Measurements from ENCODE around the gene CTSV.
"Not testable (repeated sequence)": the region's sequence is repeated elsewhere in the genome, so short reads cannot be mapped to it uniquely, and the experiment has no call there.

Gene CTSV

DNA sequence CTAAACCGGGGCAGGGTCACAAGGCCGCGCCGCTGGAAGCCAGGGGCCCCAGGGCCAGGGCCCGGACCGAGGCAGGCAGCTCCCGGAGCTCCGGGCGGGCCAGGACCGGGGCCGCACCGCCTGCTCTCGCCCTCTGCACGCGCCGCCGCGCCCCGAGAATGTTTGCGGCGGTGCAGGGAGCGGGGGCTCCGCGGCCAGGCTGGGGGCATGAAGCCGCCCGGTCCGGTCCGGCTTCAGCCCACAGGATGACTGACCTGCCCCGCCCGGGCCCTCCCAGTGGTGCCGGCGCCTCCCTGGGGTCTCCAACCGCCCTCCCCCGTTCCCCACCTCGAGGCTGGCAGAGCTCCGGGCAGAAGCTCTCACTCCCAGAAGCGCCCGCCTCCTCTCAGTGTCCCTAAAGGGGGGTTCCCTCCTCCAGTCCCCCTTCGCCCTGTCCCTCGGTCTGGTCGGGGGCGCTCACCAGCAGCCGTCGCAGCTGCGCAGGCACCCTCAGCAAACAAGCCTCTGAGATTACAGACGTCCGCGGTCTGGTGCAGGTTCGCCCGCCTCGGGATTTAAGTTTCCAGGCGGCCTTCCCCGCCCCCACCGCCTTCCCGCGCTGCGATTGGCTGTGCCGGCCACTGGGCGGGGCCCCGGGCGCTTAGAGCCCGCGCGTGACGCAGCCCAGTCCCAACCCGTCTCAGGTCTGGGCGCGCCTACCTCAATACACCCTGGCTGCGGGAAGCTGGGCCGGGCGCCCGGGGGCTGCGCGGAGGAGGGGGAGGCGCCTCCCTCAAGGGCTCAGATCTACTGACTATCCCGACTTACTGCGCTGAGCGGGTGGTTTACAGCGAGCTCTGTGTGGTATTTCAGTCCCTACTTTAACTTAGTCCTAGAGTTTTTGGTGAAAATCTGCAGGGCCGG is at the start of gene CTSV:
Gene CTSV, minus strand, starts transcription at position 532 of the 903 bp plus-strand sequence. CDS start 1,099 bp downstream, outside the sequence.
- DNase-seq (ENCODE audit: low read depth), result peak; percentile 47

DNA sequence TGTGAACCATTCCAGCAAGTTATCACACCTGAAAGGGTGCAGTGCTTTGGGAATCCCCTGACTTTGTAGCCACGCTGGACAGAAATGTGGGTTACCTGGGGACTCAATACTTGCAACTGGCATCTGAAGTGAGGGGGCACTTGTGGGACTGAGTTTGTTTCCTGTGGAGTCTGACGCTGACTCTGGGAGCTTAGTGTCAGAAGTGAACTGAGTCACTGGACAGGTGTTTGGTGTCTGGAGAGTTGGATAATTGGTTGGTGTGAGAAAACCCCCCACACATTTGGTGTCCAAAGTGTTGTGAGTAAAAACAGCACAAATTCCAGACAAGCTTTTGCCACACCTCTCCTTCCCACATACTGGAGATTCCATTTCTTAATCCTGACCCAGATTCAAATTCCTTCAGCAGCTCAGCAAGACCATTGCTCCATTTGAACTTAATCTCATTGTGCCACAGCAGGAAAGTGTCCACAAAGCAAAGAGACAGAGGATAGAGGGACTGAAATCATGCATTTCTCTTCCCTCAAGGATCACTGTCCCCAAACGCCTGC is 48.8 kb upstream of the CTSV start:
- not testable (repeated sequence) for DNase-seq (ENCODE audit: low read depth)

DNA sequence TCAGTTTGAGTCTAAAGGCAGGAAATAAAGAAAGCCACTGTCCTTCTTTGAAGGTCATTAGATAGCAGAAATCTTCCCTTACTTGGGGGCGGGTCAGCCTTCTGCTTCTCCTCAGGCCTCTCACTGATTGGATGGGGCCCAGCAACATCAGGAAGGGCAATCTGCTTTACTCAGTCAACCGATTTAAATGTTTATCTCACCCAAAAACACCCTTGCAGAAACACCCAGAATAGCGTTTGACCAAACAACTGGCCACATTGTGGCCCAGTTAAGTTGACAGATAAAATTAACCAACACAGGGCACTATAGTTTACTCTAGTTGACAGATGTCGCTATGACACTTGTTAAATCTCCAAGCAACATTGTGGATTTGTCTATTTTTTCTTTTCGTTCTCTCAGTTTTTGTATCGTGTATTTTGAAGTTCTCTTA is 45.6 kb upstream of the CTSV start:
- DNase-seq (ENCODE audit: low read depth), result not testable (repeated sequence)

DNA sequence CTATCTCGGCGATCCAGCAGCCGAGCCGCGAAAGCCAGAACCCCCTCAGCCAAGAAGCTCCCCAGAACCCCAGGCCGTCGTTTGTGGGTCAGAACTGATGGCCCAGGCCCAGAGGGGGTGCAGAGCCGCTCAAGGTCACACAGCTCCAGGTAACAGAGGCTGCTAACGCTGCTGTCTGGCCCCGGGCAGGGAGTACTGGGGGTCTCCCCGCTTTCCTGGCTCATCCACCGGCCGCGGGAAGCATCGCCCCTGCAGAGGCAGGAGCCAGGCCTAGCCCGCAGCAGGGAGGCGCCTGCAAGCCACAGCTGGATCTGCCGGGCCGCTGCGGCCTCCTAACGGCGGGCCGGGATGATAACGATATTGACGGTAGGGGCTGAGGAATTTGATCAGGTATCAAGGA is 39.4 kb upstream of the CTSV start:
- no peak for DNase-seq (ENCODE audit: low read depth)

DNA sequence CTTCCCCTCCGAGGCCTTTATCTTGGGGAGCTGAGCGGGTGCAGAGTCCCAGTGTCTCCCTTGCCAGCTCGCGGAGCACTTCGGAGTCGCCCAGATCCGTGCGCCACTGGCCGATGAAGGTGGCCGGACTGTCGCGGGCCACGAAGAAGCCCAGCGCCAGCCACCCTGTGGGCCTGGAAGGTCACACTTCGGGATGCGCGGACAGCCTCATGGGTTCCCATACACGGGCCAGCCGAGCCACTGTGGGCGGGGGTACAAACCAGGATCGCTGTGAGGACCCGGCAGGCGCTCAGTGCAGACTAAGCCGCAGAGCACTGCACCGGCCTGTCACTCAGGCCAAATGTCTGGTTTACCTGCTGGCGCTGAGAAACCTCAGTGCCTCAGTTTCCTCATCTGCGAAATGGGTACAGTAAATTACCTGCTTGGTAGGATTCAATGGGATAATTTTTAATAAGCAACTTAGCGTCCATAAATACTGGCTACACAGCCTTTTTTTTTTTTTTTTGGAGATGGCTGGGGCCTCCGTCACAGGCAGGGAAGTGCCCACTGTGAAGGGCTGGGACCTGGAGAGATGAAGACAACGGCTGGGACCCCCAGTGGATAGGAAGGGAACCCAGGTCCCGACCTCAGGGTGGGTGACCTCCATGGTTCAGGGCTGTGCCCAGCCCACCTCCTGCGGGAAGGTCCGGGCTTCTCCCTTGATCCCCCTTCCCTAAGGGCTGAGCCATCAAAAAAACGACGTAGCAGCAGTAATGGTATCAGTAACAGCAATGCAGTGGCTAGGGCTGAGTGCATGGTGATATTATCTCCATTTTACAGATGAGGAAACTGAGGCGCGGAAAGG is 38.7 kb upstream of the CTSV start:
- no peak for DNase-seq (ENCODE audit: low read depth)

DNA sequence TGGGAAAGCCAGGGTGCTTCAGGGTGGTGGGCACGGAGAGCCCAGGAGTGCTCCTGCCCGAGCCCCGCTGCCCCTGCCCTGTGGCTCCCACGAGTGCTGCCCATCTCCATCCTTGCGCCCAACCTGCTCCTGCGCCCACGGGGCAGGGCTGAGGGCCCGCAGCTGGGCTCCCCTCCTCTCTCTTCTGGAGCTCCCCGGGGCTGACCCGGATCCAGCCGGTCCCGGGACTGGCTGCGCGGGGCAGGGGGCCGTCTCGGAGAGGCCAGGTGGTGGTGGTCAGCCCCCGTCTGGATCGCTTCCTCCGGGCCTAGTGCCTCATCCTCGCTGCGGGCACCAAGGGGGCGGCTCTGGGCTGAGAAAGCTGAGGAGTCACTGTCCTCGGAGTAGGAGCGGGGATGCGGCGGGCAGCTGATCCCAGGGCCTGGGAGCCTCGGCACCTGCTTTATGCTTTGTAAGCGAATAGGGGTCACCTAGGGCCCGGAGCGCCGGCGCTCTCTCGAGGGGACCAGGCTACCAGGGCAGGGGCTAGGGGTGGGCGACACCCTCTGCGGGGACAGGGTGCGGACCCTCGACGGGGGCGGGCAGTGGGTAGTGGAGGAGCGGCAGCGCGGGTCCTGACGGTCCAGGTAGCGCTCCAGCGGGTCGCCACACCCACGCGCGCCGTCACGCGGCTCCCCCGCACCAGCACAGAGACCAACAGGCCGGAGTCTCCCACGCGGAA is 37.9 kb upstream of the CTSV start:
- not testable (repeated sequence) for DNase-seq (ENCODE audit: low read depth)

DNA sequence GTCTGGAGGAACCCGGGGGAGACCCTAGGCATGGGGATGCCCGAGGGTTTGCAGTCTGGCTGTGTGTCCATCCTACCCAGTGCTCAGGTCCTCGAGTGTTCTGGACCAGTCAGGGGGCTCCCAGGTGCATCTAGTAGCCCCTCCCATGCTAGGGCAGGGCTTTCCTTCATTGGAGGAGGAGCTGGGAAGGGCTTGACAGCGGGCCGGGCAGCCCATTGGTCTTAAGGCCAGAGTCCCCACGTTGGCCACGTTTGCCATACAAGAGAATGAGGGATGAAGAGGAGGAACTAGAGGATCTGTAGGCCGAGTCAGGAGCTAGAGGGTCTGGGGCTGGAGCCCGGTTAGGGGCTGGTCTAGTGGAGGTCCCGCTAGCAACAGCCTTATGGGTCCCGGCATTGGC is 37.3 kb upstream of the CTSV start:
- DNase-seq (ENCODE audit: low read depth), result no peak

DNA sequence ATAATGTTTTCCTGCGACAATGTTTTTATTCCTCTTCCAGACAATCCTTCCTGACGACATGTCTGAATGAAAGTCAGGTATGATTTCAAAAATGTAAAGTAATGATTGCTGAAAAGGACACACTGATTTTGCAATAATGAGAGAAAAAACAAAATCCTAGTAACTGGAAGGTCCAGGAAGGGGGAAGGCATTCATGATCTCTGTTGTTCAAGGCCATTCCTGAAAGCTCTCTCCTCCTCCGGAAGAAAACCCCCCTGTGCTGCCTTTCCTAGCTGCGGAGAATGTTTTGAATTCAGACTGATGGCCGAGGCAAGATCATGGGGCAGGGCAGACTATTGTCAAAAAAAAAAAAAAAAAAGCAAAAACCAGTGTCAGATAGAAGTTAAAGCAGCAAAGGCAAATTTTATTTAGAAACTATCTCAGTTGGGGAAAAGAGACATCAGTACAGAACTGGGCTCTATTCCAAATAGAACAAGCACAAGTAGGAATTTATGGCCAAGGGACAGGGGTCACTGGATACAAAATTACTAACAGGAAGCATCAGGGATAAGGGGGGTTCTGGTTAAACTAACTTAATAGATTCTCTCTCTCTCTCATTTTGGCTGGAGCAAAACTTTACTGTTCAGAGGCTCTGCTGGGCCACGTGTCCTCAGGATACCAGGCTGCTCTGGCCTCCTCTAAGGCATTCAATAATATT is 36.5 kb upstream of the CTSV start:
- DNase-seq (ENCODE audit: low read depth), result no peak

DNA sequence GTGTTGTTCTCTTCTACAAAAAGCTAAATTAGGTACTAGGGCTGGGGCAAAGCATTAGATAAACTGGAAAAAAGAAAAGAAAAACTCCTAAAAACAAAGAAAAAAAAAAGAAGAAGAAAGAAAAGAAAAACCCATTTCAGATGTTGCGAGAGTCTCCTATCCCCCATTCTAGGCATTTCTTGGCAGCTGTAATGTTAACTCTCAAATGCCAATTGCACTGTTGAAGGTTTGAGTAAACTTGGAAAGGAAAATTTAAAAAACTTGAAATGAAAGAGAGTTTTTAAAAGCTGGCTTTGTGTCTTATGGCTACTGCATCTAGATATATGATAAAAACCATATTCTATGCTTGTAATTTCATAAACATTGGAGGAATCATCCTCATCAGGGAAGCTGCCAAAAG is 34.6 kb upstream of the CTSV start:
- no peak for DNase-seq (ENCODE audit: low read depth)

DNA sequence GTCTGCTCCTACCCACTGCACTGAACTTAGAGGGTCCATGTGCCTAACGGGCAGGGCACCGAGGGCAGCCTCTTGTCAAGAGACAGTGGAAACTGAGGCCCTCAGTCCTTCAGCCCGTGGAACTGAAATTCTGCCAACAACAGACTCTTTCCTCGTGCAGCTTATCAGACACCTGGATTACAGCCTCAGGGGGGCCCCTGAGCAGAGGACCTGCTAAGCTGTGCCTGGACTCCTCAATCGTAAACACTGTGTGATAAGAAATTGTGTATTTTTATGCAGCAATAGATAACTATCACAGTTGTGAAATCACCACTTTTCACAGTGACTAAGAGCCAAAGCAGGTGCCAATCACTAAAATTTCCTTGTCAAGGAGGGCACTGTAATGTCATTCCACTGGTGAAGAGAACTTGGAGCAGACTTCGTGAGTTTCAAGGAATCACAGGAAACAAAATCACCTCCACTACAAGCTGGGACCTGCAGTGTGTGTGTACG is 33.4 kb upstream of the CTSV start:
- no peak for DNase-seq (ENCODE audit: low read depth)

DNA sequence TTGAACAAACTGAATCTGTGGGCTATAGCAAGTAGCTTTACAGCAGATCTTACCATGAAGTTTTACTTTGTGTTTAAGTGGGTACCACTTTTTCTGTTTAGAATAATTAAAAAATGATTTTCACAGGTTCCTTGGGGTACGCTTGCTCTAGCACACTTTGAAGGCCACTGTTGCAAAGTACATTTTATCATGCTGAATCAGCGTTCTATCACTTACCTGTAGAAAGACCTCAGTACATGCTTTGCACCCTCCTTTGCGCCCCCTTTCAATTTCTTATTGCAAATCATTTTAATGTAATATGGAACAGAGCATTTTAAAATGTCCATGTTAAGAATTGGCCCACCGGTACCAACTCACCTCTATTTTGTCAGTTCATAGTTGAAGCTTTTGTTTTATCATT is 31.4 kb upstream of the CTSV start:
- DNase-seq (ENCODE audit: low read depth), result not testable (repeated sequence)

DNA sequence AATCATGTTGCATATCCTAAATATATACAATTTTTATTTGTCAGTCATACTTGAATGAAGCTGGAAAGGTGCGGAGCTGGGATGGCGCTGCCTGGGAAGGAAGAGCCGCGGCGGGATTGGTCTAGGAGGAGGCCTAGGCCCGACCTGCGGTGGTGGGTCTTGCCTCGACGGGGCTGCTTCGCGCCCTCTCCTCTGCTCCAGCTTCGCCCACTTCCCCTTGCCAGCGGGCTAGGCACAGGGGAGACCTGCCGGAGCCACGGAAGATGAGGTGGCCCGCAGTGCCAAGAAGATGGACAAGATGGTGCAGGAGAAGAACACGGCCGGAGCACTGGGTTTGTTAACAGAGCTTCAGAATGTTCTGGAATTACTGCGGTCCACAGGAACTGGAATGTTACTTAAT is 28.5 kb upstream of the CTSV start:
- no peak for DNase-seq (ENCODE audit: low read depth)

DNA sequence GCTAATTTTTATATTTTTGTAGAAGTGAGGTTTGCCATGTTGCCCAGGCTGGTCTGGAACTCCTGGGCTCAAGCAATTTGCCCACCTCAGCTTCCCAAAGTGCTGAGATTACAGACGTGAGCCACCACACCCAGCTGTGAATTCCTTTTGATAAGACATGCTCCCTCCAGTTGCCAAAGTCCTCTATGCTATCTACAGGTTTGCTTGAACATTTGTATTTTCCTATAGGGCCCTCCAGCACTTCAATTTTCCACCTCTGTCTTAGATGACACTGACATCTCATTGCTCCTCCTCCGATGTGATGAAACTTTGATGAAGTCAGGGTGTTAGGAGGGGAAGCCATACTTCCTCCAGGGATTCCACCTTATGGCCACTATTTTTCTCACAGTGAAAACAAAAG is 25.2 kb upstream of the CTSV start:
- no peak for DNase-seq (ENCODE audit: low read depth)

DNA sequence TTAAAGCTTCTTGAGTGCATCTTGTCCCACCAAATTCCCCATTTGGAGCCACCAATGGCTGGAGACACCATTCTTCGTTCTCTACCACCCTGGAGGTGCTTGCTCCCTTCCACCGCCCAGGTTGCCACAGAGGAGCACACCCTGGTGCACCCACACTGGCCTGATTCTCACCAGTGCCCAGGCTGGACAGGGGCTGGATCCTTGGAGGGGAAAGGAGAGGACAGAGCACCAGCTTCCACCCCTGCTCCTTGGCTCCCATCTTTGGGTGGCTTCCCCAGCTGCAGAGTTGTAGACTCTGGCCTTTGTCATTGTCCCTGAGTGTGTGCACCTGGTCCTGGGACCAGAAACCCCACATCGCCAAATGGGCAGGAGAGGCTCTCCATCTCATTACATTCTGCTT is 21.9 kb upstream of the CTSV start:
- DNase-seq (ENCODE audit: low read depth), result no peak

DNA sequence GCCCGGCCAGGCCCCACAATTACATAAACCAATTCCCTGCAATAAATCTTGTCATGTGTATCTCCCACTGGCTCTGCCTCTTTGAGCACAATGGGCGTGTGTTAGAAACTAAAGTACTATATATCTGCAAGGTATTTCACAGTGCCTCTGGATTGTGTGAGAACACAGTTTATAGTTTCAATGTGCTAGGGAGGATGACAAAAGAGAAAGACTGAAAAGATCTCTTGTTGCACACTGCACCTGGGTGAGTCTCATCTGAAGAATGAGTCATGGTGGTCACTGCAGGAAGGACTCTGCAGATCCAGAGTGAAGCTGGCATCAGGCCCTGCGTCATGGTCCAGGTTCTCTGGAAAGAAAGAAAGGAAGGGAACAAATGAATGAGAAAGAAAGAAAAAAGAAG is 20.7 kb upstream of the CTSV start:
- DNase-seq (ENCODE audit: low read depth), result no peak

DNA sequence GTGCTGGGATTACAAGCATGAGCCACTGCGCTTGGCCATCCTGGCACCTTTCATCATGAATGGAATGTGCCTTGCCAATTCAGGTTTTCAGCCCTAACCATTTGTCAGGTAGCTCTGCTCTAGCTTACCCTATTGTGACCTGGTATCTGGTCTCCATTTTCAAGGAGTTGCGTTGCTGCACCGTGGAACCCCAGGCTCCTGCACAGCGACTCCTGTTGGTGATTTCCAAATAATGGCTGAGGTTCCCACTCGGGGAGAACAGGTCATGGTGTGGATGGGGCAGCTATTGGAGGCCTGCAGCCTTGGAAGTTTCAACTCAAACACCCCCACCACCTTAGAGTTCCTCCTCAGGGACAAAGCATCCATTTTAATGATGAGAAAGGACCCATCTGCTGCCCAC is 18.7 kb upstream of the CTSV start:
- DNase-seq (ENCODE audit: low read depth), result no peak

DNA sequence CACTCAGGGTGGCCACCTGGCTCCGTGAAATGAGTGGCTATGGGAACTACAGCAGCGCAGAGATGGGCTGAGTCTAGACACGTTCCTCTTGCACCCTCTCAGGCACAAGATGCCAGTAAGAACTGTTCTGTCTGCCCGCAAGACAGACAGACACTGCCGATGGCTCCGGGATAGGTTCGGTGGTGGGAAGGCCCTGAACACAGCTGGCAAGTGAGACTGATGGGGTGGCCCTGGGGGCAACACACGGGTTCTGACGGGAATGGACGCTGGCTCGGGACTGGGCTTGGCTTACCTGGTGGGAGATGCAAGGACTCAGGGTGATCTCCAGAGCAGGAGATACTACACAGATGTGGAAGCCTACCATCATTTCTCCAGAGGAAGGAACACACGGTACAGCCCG is 16.9 kb upstream of the CTSV start:
- DNase-seq (ENCODE audit: low read depth), result not testable (repeated sequence)

DNA sequence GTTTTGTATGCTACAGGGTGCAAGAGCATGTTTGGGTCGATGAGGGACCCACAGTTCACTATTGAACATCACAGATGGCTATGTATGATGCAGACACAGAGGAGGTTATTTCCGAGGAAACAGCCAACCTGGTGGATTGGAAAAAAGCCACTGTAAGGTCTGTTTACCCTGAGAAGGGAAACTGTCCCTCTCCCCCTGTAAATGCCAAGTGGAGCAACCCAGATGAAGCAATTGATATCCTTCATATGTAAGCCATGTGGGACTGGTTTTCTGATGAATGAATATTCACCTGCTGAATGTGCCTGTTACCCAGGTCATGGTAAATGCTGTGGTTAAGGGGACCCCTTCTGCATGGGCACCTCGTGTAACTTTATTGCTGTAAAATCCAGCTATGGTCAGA is 14.8 kb upstream of the CTSV start:
- no peak for DNase-seq (ENCODE audit: low read depth)

DNA sequence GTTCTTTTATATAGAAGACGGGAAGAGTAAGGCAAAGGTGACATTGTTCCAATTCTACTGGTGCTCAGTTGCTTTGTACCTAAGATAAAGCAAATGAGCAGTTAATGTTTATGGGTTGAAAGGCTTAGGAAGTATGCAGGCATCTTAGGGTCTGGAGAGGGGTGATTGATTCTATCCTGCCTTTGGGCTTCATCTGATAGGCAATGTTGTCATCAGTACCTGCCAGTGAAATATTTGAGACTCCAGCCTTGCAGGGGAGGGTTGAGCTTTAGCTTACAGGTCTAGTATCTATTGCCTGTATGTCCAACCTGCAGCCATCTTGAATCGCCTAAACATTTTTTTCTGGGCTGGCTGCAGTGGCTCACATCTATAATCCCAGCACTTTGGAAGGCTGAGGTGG is 13.8 kb upstream of the CTSV start:
- DNase-seq (ENCODE audit: low read depth), result no peak

DNA sequence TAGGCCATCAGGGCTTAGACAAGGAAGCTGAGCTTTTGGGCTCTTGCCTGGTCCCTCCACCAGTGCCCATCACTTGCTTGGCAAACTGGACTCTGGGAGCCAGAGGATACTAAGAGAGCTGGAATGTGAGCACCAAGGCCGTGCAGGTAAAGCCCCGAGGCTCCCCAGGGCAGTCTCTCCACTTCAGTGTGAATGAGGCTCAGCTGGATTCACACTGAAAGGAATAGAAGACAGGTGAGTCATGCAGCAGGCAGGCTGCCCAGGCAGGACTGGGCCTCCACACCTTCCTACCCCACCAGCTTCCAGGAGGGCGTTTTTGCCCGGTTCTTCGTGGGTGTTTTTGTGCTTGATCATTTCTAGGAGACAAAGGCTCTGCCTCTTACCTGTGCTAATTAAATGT is 7.3 kb upstream of the CTSV start:
- DNase-seq (ENCODE audit: low read depth), result no peak

DNA sequence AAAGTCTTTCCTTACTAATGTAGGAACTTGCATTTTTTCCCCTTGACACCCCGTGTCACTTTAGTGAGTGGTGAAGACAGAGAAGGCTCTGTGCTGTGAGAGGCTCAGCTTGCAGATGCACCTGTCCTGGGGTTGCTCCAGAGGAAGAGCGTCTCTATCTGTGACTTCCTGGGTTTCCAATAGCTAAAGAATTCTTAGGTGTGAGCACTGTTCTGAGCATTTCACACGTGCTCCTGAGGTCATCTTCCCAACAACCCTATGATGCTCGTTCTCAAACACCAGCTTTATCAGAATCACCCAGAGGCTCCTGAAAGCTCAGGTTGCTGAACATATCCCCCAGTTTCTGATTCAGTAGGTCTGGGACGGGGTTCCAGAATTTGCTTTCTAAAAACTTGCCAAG is 6.4 kb upstream of the CTSV start:
- no peak for DNase-seq (ENCODE audit: low read depth)

Measured in activated T-cell treated with anti-CD3 and anti-CD28 coated beads for 1 hour (primary cell).